ENCODE measurements around the gene ITFG1. TPM values are rescaled to one million over a fixed set of nuclear protein-coding genes. Genes with fewer than 3 reads are reported as not detected.

ITFG1 gene
- total RNA-seq (10 to 100 TPM; 26.6 to 90.0 (median 41.5) TPM), polyA plus RNA-seq (10 to 100 TPM in 2 of 3 donors, 1 to 10 TPM in 1; 8.1 to 19.1 (median 18.7) TPM)
- long read RNA-seq, donor 1, partial matches to known transcripts: 37 of 40 reads
- long read RNA-seq, donor 1, other reads (novel, unspliced or antisense): 0 of 40 reads
- long read RNA-seq, donor 2, transcript ITFG1-201 (18 exons, 3,400 nt): major isoform, 11 of 78 reads
- long read RNA-seq, donor 2, partial matches to known transcripts: 67 of 78 reads
- long read RNA-seq, donor 2, other reads (novel, unspliced or antisense): 0 of 78 reads
- long read RNA-seq, donor 3, transcript ITFG1-201 (18 exons, 3,400 nt): major isoform, 5 of 6 reads
- long read RNA-seq, donor 3, partial matches to known transcripts: 0 of 6 reads
- long read RNA-seq, donor 3, other reads (novel, unspliced or antisense): 0 of 6 reads
- long read RNA-seq, donor 4, partial matches to known transcripts: 0 of 3 reads
- long read RNA-seq, donor 4, other reads (novel, unspliced or antisense): 0 of 3 reads
- long read RNA-seq, donor 5, partial matches to known transcripts: 30 of 33 reads
- long read RNA-seq, donor 5, other reads (novel, unspliced or antisense): 0 of 33 reads
- long read RNA-seq, donor 6, transcript ITFG1-201 (18 exons, 3,400 nt): major isoform, 27 of 332 reads
- long read RNA-seq, donor 6, partial matches to known transcripts: 305 of 332 reads
- long read RNA-seq, donor 6, other reads (novel, unspliced or antisense): 0 of 332 reads
- long read RNA-seq, donor 7, transcript ITFG1-201 (18 exons, 3,400 nt): major isoform, 11 of 17 reads
- long read RNA-seq, donor 7, partial matches to known transcripts: 6 of 17 reads
- long read RNA-seq, donor 7, other reads (novel, unspliced or antisense): 0 of 17 reads
- long read RNA-seq, donor 8, transcript ITFG1-201 (18 exons, 3,400 nt): major isoform, 8 of 9 reads
- long read RNA-seq, donor 8, partial matches to known transcripts: 0 of 9 reads
- long read RNA-seq, donor 8, other reads (novel, unspliced or antisense): 0 of 9 reads
- long read RNA-seq, donor 9, transcript ITFG1-201 (18 exons, 3,400 nt): major isoform, 10 of 10 reads
- long read RNA-seq, donor 9, partial matches to known transcripts: 0 of 10 reads
- long read RNA-seq, donor 9, other reads (novel, unspliced or antisense): 0 of 10 reads
- long read RNA-seq, donor 10, partial matches to known transcripts: 0 of 3 reads
- long read RNA-seq, donor 10, other reads (novel, unspliced or antisense): 0 of 3 reads

DNA sequence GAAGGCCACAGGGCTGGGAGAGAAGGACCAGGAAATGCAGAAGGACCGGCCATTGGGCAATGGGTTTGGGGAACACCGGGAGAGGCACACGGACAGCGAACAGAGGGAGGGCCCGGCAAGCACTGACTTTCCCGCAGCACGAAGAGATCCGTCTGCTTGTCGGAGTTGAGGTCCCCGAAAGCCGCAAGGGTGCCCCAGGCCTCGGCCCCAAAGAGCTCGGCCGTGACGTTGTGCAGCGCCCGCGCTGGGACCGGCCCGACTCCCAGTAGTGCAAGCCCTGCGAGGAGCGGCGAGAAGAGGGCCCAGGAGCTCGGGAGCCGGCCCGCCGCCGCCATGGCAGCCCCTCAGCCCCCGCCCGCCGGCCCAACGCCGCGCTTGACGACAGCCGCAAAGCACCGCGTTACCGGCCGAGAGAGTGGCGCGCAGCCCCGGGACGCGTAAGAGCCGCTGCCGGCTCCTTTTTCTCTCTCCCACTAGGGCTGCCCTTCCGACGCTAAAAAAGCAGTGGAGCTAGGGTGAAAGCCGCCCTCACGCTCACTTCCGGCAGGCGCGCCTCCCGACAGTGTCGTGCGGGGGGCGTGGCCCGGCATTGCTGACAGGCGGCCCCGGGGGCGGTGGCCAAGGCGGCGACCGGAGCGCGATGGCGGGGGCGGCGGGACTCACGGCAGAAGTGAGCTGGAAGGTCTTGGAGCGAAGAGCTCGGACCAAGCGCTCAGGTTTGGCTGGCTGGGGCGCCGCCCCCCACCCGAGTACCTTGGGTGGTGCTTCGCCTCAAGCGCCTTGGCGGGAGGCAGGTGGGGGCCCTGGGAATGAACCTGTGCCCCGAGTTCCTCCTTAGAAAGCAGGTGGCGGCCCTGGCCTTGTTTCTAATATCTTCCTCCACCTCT, at the start of gene ITFG1, which contains the start of gene PHKB:
ITFG1 (minus strand) TSS at position 353 of the 887 bp plus-strand sequence; CDS start at position 335, 18 bp downstream.
PHKB (plus strand) TSS at position 621 of the 887 bp plus-strand sequence; CDS start at position 641, 20 bp downstream.
- peak; percentile 91 to 97 for DNase-seq
- peak within 1 kb of the TSS; percentile 97 to 100 (median 98) for H3K27ac ChIP-seq
- TF ChIP-seq POLR2A (IDR thresholded peaks at IDR 0.05) (peak in 1 of 4 donors; percentile 29), EP300 (IDR thresholded peaks at IDR 0.05) (no peak), POLR2AphosphoS5 (IDR thresholded peaks at IDR 0.05) (peak; percentile 54 to 89 (median 74))
- TF ChIP-seq, protein P1, sequence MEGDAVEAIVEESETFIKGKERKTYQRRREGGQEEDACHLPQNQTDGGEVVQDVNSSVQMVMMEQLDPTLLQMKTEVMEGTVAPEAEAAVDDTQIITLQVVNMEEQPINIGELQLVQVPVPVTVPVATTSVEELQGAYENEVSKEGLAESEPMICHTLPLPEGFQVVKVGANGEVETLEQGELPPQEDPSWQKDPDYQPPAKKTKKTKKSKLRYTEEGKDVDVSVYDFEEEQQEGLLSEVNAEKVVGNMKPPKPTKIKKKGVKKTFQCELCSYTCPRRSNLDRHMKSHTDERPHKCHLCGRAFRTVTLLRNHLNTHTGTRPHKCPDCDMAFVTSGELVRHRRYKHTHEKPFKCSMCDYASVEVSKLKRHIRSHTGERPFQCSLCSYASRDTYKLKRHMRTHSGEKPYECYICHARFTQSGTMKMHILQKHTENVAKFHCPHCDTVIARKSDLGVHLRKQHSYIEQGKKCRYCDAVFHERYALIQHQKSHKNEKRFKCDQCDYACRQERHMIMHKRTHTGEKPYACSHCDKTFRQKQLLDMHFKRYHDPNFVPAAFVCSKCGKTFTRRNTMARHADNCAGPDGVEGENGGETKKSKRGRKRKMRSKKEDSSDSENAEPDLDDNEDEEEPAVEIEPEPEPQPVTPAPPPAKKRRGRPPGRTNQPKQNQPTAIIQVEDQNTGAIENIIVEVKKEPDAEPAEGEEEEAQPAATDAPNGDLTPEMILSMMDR (IDR thresholded peaks at IDR 0.05): peak in 1 of 7 experiments; percentile 13
- WGBS, 5 donors: 0% methylated on average over 2 to 82 of the region's 82 CpGs
- peaks cover 25 to 70% (median 53%) of the 10 kb centered on the region in 4 donors for H3K4me1 ChIP-seq
- intact Hi-C loops (cut with DNase I; ENCODE audit: low total_unique reads): no loop called here
- peaks cover 0 to 32% (median 19%) of the 10 kb centered on the region in 4 donors for H3K36me3 ChIP-seq
- no peaks in the 10 kb centered on the region for H3K9me3 ChIP-seq
- no peaks in the 10 kb centered on the region for H3K27me3 ChIP-seq
- H3K4me3 ChIP-seq: peak within 1 kb of the TSS; percentile 83 to 96 (median 88)

DNA sequence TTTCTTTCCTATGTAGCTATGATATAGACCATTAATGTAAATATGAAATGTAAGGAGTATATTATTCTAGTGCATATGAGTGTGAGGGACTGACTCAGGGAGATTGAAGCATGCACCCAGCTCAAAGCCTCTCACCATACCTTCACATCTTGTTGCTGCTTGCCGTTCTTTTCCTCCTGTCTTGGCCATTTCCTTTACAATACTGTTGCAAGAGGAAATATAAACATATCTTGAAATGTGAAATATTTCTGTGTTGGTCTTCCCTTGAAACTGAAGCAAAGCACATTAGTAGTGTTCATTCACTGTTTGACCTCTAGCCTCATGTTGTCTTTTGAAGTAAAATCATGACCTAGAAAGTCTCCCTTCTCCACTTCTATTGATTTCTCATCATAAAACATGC, 46.8 kb upstream of the ITFG1 start:
- intact Hi-C loops (cut with DNase I; ENCODE audit: low total_unique reads): no loop called here
- Histone ChIP-seq H3K4me3 (no peak overlapping the region), H3K9me3 (no peaks in the 10 kb centered on the region), H3K36me3 (peaks cover 33 to 64% (median 62%) of the 10 kb centered on the region in 4 donors), H3K4me1 (no peaks in the 10 kb centered on the region), H3K27ac (no peak overlapping the region), H3K27me3 (no peaks in the 10 kb centered on the region)
- TF ChIP-seq, protein P1 (IDR thresholded peaks at IDR 0.05): no peak
- TF ChIP-seq POLR2A (IDR thresholded peaks at IDR 0.05): no peak
- TF ChIP-seq EP300 (IDR thresholded peaks at IDR 0.05): no peak
- TF ChIP-seq POLR2AphosphoS5 (IDR thresholded peaks at IDR 0.05): no peak
- 51 to 83% (median 72%) methylated on average over 1 of the region's 1 CpG for WGBS, 5 donors
- DNase-seq: no peak

DNA sequence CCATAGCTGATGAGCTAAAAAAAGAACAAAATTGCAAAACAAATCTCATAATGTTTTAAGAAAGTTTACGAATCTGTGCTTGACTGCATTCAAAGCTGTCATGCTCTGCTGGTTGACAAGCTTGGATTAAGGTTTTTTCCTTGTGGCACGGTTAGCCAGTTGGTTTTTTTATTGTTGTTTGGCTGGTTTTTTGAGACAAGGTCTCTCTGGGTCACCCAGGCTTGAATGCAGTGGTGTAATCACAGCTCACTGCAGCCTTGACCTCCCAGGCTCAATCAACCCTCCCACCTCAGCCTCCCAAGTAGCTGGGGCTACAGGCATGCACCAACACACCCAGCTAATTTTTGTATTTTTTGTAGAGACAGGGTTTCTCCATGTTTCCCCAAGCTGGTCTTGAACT, 45.9 kb upstream of the ITFG1 start:
- TF ChIP-seq EP300 (IDR thresholded peaks at IDR 0.05) (no peak), POLR2AphosphoS5 (IDR thresholded peaks at IDR 0.05) (no peak), POLR2A (IDR thresholded peaks at IDR 0.05) (no peak)
- TF ChIP-seq, protein P1 (IDR thresholded peaks at IDR 0.05): no peak
- H3K27me3 ChIP-seq: no peaks in the 10 kb centered on the region
- no peak for DNase-seq
- no peaks in the 10 kb centered on the region for H3K4me1 ChIP-seq
- WGBS, 5 donors: 63 to 84% (median 81%) methylated on average over 2 of the region's 2 CpGs
- H3K36me3 ChIP-seq: peaks cover 28 to 64% (median 59%) of the 10 kb centered on the region in 4 donors
- intact Hi-C loops (cut with DNase I; ENCODE audit: low total_unique reads): no loop called here
- H3K27ac ChIP-seq: no peak overlapping the region
- H3K4me3 ChIP-seq: no peak overlapping the region
- no peaks in the 10 kb centered on the region for H3K9me3 ChIP-seq

Data from stomach (tissue), 19 donors.